Stomach smooth muscle (tissue), 2 donors: ENCODE data around the gene LIG1.

Experiments used
- H3K27ac ChIP-seq: one replicate; pipeline ENCODE4 v1.7.0; 2013; ENCODE audit warnings: mild to moderate bottlenecking, low read length, inconsistent platforms
- H3K27me3 ChIP-seq, 2 donors: one replicate each; pipeline ENCODE4 v1.7.0; 2013; ENCODE audit warnings: low read length in 2 of 2; ENCODE audit not compliant: insufficient read depth in 2 of 2, control insufficient read depth in 1 of 2
- H3K36me3 ChIP-seq, 2 donors: one replicate each; pipeline ENCODE4 v1.7.0; 2013; ENCODE audit warnings: low read length in 2 of 2; ENCODE audit not compliant: control insufficient read depth in 2 of 2, insufficient read depth in 2 of 2
- H3K4me1 ChIP-seq: one replicate; pipeline ENCODE4 v1.7.0; 2013; ENCODE audit warnings: low read length; ENCODE audit not compliant: control insufficient read depth, insufficient read depth
- H3K4me3 ChIP-seq, 2 donors: one replicate each; pipeline ENCODE4 v1.7.0; 2013; ENCODE audit warnings: low read length in 2 of 2
- H3K9ac ChIP-seq, 2 donors: one replicate each; pipeline ENCODE4 v1.7.0; 2013; ENCODE audit warnings: low read length in 2 of 2, mild to moderate bottlenecking in 1 of 2
- H3K9me3 ChIP-seq, 2 donors: one replicate each; pipeline ENCODE4 v1.7.0; 2013; ENCODE audit warnings: low read length in 2 of 2; ENCODE audit not compliant: control insufficient read depth in 2 of 2
- donor health status: healthy.
- donor health status: Pancreatic carcinoma.

Gene LIG1

GRCh38 chr19:48149430-48149829, 20.7 kb downstream of the LIG1 start:
- no peak overlapping the region for H3K9ac ChIP-seq
- peaks cover 0 to 4% of the 10 kb centered on the region in 2 donors for H3K36me3 ChIP-seq

GRCh38 chr19:48148576-48148975, 21.6 kb downstream of the LIG1 start:
- no peak overlapping the region for H3K9ac ChIP-seq
- H3K9me3 ChIP-seq: no peaks in the 10 kb centered on the region
- peaks cover 0 to 4% of the 10 kb centered on the region in 2 donors for H3K36me3 ChIP-seq
- no peaks in the 10 kb centered on the region for H3K27me3 ChIP-seq
- H3K27ac ChIP-seq: no peak overlapping the region
- no peak overlapping the region for H3K4me3 ChIP-seq
- H3K4me1 ChIP-seq: peaks cover 7% of the 10 kb centered on the region

More at GRCh38 chr19:48149430-48149829, 20.7 kb downstream of the LIG1 start:
- H3K27me3 ChIP-seq: no peaks in the 10 kb centered on the region
- H3K27ac ChIP-seq: no peak overlapping the region
- no peak overlapping the region for H3K4me3 ChIP-seq
- H3K4me1 ChIP-seq: peaks cover 7% of the 10 kb centered on the region
- no peaks in the 10 kb centered on the region for H3K9me3 ChIP-seq

- H3K4me1 ChIP-seq: peaks cover 7% of the 10 kb centered on the region
- no peak overlapping the region for H3K4me3 ChIP-seq
- no peak overlapping the region for H3K9ac ChIP-seq
- no peak overlapping the region for H3K27ac ChIP-seq
- H3K27me3 ChIP-seq: no peaks in the 10 kb centered on the region
- H3K9me3 ChIP-seq: no peaks in the 10 kb centered on the region
- peaks cover 0 to 4% of the 10 kb centered on the region in 2 donors for H3K36me3 ChIP-seq
Measured at GRCh38 chr19:48147597-48148175, 22.5 kb downstream of the LIG1 start.

- Histone ChIP-seq H3K27ac (no peak overlapping the region), H3K36me3 (no peaks in the 10 kb centered on the region), H3K4me1 (no peaks in the 10 kb centered on the region), H3K9ac (no peak overlapping the region), H3K27me3 (no peaks in the 10 kb centered on the region), H3K4me3 (no peak overlapping the region), H3K9me3 (no peaks in the 10 kb centered on the region)
Measured at GRCh38 chr19:48139053-48139452, 31.1 kb downstream of the LIG1 start.

GRCh38 chr19:48137411-48137810, 32.7 kb downstream of the LIG1 start:
- Histone ChIP-seq H3K4me3 (no peak overlapping the region), H3K4me1 (no peaks in the 10 kb centered on the region), H3K36me3 (no peaks in the 10 kb centered on the region)

GRCh38 chr19:48136547-48136946, 33.6 kb downstream of the LIG1 start:
- Histone ChIP-seq H3K9ac (no peak overlapping the region), H3K36me3 (no peaks in the 10 kb centered on the region), H3K27ac (no peak overlapping the region), H3K4me1 (no peaks in the 10 kb centered on the region), H3K4me3 (no peak overlapping the region), H3K27me3 (no peaks in the 10 kb centered on the region), H3K9me3 (no peaks in the 10 kb centered on the region)

More at GRCh38 chr19:48137411-48137810, 32.7 kb downstream of the LIG1 start:
- Histone ChIP-seq H3K27me3 (no peaks in the 10 kb centered on the region), H3K9me3 (no peaks in the 10 kb centered on the region), H3K9ac (no peak overlapping the region), H3K27ac (no peak overlapping the region)

GRCh38 chr19:48135411-48135810, 34.7 kb downstream of the LIG1 start:
- Histone ChIP-seq H3K27me3 (no peaks in the 10 kb centered on the region), H3K36me3 (peaks cover 0 to 2% of the 10 kb centered on the region in 2 donors)

GRCh38 chr19:48133094-48133493, 37.0 kb downstream of the LIG1 start:
- Histone ChIP-seq H3K9me3 (no peaks in the 10 kb centered on the region), H3K36me3 (peaks cover 0 to 2% of the 10 kb centered on the region in 2 donors), H3K9ac (no peak overlapping the region), H3K27me3 (no peaks in the 10 kb centered on the region), H3K4me1 (no peaks in the 10 kb centered on the region), H3K4me3 (no peak overlapping the region), H3K27ac (no peak overlapping the region)

More at GRCh38 chr19:48135411-48135810, 34.7 kb downstream of the LIG1 start:
- H3K9me3 ChIP-seq: no peaks in the 10 kb centered on the region
- H3K9ac ChIP-seq: no peak overlapping the region
- no peaks in the 10 kb centered on the region for H3K4me1 ChIP-seq
- no peak overlapping the region for H3K27ac ChIP-seq
- no peak overlapping the region for H3K4me3 ChIP-seq

- H3K4me3 ChIP-seq: no peak overlapping the region
Measured at GRCh38 chr19:48127561-48127960, 42.6 kb downstream of the LIG1 start.

GRCh38 chr19:48123907-48124651, 46.1 kb downstream of the LIG1 start:
- no peak overlapping the region for H3K4me3 ChIP-seq
- H3K27ac ChIP-seq: no peak overlapping the region
- H3K9me3 ChIP-seq: no peaks in the 10 kb centered on the region
- H3K4me1 ChIP-seq: peaks cover 4% of the 10 kb centered on the region
- H3K36me3 ChIP-seq: peaks cover 3 to 5% of the 10 kb centered on the region in 2 donors
- no peak overlapping the region for H3K9ac ChIP-seq
- H3K27me3 ChIP-seq: no peaks in the 10 kb centered on the region

More at GRCh38 chr19:48127561-48127960, 42.6 kb downstream of the LIG1 start:
- Histone ChIP-seq H3K27ac (no peak overlapping the region), H3K27me3 (no peaks in the 10 kb centered on the region), H3K4me1 (no peaks in the 10 kb centered on the region), H3K36me3 (peaks cover 3 to 7% of the 10 kb centered on the region in 2 donors), H3K9me3 (no peaks in the 10 kb centered on the region), H3K9ac (no peak overlapping the region)

- Histone ChIP-seq H3K36me3 (peaks cover 0 to under 1% of the 10 kb centered on the region in 2 donors), H3K4me1 (peaks cover 4% of the 10 kb centered on the region), H3K9ac (no peak overlapping the region), H3K27ac (no peak overlapping the region), H3K9me3 (no peaks in the 10 kb centered on the region), H3K4me3 (no peak overlapping the region), H3K27me3 (no peaks in the 10 kb centered on the region)
Measured at GRCh38 chr19:48122421-48122820, 47.7 kb downstream of the LIG1 start.
